Progenitor cell of endocrine pancreas (in vitro differentiated cells): ENCODE data around the gene RASIP1. TPM values are rescaled to one million over a fixed set of nuclear protein-coding genes. Genes with fewer than 3 reads are reported as not detected.
"Not testable (repeated sequence)": the region's sequence is repeated elsewhere in the genome, so short reads cannot be mapped to it uniquely, and the experiment has no call there.

Source experiments
- DNase-seq: peaks from one replicate; pipeline ENCODE4 v3.0.0; 2021; ENCODE audit warnings: low spot score; ENCODE audit not compliant: unreplicated experiment
- H3K27ac Mint-ChIP-seq: 2 replicates; pipeline ENCODE4 v1.8.0; 2021; ENCODE audit warnings: mild to moderate bottlenecking, moderate library complexity, mixed read lengths
- H3K27me3 Mint-ChIP-seq: 2 replicates; pipeline ENCODE4 v1.8.0; 2021; ENCODE audit warnings: mixed read lengths
- H3K36me3 Mint-ChIP-seq: 2 replicates; pipeline ENCODE4 v1.8.0; 2022; ENCODE audit warnings: mixed read lengths; ENCODE audit not compliant: insufficient read depth
- H3K4me1 Mint-ChIP-seq: 2 replicates; pipeline ENCODE4 v1.8.0; 2021; ENCODE audit warnings: low read depth, mixed read lengths
- H3K4me3 Mint-ChIP-seq: 2 replicates; pipeline ENCODE4 v1.8.0; 2021; ENCODE audit warnings: low read depth, mild to moderate bottlenecking, moderate library complexity, mixed read lengths
- H3K9me3 Mint-ChIP-seq: 2 replicates; pipeline ENCODE4 v1.8.0; 2021; ENCODE audit warnings: low read depth, mixed read lengths
- total RNA-seq: library from RNA; stranded (reverse); gene quantifications from 2 replicates; pipeline ENCODE4 v1.2.1, GENCODE V29; 2021
- TF ChIP-seq, protein P1 (sequence below): fragments of 200-600 bp; sonication (generic); IDR thresholded peaks from one replicate; pipeline ENCODE4 v1.5.0; 2021; ENCODE audit warnings: antibody characterized with exemption, mild to moderate bottlenecking; ENCODE audit not compliant: unreplicated experiment

The RASIP1 gene
- total RNA-seq, 1 donor from 2014 or later: 2.4 TPM

- peaks cover 2% of the 10 kb centered on the region for H3K27me3 Mint-ChIP-seq
- H3K36me3 Mint-ChIP-seq: no peaks in the 10 kb centered on the region
- DNase-seq: no peak
- TF ChIP-seq, protein P1, sequence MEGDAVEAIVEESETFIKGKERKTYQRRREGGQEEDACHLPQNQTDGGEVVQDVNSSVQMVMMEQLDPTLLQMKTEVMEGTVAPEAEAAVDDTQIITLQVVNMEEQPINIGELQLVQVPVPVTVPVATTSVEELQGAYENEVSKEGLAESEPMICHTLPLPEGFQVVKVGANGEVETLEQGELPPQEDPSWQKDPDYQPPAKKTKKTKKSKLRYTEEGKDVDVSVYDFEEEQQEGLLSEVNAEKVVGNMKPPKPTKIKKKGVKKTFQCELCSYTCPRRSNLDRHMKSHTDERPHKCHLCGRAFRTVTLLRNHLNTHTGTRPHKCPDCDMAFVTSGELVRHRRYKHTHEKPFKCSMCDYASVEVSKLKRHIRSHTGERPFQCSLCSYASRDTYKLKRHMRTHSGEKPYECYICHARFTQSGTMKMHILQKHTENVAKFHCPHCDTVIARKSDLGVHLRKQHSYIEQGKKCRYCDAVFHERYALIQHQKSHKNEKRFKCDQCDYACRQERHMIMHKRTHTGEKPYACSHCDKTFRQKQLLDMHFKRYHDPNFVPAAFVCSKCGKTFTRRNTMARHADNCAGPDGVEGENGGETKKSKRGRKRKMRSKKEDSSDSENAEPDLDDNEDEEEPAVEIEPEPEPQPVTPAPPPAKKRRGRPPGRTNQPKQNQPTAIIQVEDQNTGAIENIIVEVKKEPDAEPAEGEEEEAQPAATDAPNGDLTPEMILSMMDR: no peak
- H3K9me3 Mint-ChIP-seq: no peaks in the 10 kb centered on the region
- no peak overlapping the region for H3K4me3 Mint-ChIP-seq
- peaks cover 2% of the 10 kb centered on the region for H3K4me1 Mint-ChIP-seq
- H3K27ac Mint-ChIP-seq: no peak overlapping the region
Observed at GRCh38 chr19:48686088-48686487, 54.3 kb downstream of the RASIP1 start.

- no peaks in the 10 kb centered on the region for H3K9me3 Mint-ChIP-seq
- TF ChIP-seq, protein P1: no peak
- H3K27ac Mint-ChIP-seq: no peak overlapping the region
- DNase-seq: no peak
- H3K36me3 Mint-ChIP-seq: no peaks in the 10 kb centered on the region
- peaks cover 2% of the 10 kb centered on the region for H3K4me1 Mint-ChIP-seq
- H3K27me3 Mint-ChIP-seq: peaks cover 2% of the 10 kb centered on the region
- no peak overlapping the region for H3K4me3 Mint-ChIP-seq
Observed at GRCh38 chr19:48685583-48685982, 54.8 kb downstream of the RASIP1 start.

- Mint-ChIP-seq H3K36me3 (no peaks in the 10 kb centered on the region), H3K9me3 (no peaks in the 10 kb centered on the region), H3K27me3 (no peaks in the 10 kb centered on the region), H3K4me3 (no peak overlapping the region), H3K27ac (no peak overlapping the region), H3K4me1 (peaks cover 2% of the 10 kb centered on the region)
- DNase-seq: no peak
- TF ChIP-seq, protein P1: no peak
Observed at GRCh38 chr19:48683349-48683748, 57.1 kb downstream of the RASIP1 start.

DNA sequence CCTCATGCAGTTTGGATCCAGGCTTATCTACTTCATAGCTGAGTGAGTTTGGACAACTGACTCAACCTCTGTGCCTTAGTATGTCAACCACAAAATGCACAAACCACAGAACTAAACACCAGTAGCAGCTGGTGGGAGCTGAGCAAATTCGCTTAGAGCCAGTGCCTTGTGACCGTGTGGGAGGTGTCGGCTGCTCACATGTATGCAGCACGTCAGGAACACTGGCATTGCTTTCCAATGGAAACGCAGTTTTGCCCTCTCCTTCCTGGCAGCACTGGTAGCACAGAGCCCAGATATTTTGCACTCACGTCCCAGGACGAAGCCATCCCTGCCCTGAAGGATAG, 59.3 kb downstream of the RASIP1 start:
- H3K27me3 Mint-ChIP-seq: peaks cover 5% of the 10 kb centered on the region
- TF ChIP-seq, protein P1: no peak
- H3K36me3 Mint-ChIP-seq: no peaks in the 10 kb centered on the region
- no peaks in the 10 kb centered on the region for H3K9me3 Mint-ChIP-seq
- H3K4me1 Mint-ChIP-seq: peaks cover 5% of the 10 kb centered on the region
- no peak for DNase-seq
- H3K4me3 Mint-ChIP-seq: no peak overlapping the region
- no peak overlapping the region for H3K27ac Mint-ChIP-seq

GRCh38 chr19:48680436-48681126, 59.8 kb downstream of the RASIP1 start:
- no peaks in the 10 kb centered on the region for H3K36me3 Mint-ChIP-seq

GRCh38 chr19:48680006-48680405, 60.4 kb downstream of the RASIP1 start:
- not testable (repeated sequence) for H3K4me1 Mint-ChIP-seq, H3K9me3 Mint-ChIP-seq, H3K4me3 Mint-ChIP-seq, H3K27me3 Mint-ChIP-seq, H3K27ac Mint-ChIP-seq, H3K36me3 Mint-ChIP-seq, DNase-seq

More at GRCh38 chr19:48680436-48681126, 59.8 kb downstream of the RASIP1 start:
- no peak overlapping the region for H3K27ac Mint-ChIP-seq
- no peak for DNase-seq
- peaks cover 5% of the 10 kb centered on the region for H3K27me3 Mint-ChIP-seq
- TF ChIP-seq, protein P1: no peak
- peaks cover 5% of the 10 kb centered on the region for H3K4me1 Mint-ChIP-seq
- no peaks in the 10 kb centered on the region for H3K9me3 Mint-ChIP-seq
- H3K4me3 Mint-ChIP-seq: no peak overlapping the region
